Thyroid gland (tissue), 4 donors: Measurements from ENCODE around the gene PABPN1L.

Source experiments
- POLR2A ChIP-seq, 2 donors: fragments of 450-650 bp; IDR thresholded peaks; one replicate each; pipeline ENCODE4 v1.6.1; 2017; ENCODE audit warnings: antibody characterized with exemption in 2 of 2, mild to moderate bottlenecking in 2 of 2, moderate library complexity in 1 of 2
- TF ChIP-seq, protein P1 (sequence below), 6 experiments: fragments of 200-600 bp in 3 of 6; fragments of 450-650 bp in 3 of 6; sonication (generic) in 3 of 6; IDR thresholded peaks; one replicate each; pipeline ENCODE4 v1.5.1; 2016 to 2019; ENCODE audit warnings: antibody characterized with exemption in 6 of 6, mild to moderate bottlenecking in 2 of 6, inconsistent platforms in 1 of 6, moderate library complexity in 1 of 6

DNA sequence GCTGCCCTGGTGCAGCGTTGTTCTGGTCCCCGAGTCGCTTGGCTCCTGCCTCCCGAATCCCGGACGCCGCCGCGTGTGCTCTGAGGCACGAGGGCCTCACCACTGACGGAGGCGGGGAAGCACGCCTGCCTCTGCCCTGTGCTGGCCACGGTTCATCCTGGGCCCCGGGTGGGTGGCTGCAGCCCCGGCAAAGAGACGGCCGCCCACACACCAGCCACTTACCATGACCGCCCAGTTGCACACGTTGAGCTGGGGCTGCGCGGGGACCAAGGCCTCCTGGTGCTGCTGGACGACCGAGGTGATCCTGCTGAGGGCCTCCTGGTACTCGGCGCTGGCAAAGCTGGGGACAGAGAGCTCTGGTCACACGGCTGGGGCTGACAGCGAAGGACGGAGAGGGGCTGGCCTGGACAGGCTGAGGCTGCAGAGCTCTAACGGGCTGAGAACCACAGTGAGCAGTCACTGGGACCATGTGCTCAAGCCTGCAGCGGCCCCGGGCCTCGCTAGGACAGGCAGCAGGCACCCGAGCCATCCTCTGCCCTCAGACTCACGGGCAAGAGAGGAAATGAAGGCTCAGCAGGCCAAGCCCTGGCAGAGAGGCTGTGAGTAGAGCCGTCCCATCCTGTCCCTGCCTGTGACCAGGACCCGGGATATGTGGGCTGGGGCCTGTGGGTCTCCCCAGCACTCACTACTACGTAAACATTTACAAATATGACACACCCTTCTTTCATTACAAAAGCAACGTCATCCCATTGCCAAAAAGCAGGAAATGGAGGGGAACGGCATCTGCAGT lies 48.5 kb downstream of the PABPN1L start:
- TF ChIP-seq, protein P1, sequence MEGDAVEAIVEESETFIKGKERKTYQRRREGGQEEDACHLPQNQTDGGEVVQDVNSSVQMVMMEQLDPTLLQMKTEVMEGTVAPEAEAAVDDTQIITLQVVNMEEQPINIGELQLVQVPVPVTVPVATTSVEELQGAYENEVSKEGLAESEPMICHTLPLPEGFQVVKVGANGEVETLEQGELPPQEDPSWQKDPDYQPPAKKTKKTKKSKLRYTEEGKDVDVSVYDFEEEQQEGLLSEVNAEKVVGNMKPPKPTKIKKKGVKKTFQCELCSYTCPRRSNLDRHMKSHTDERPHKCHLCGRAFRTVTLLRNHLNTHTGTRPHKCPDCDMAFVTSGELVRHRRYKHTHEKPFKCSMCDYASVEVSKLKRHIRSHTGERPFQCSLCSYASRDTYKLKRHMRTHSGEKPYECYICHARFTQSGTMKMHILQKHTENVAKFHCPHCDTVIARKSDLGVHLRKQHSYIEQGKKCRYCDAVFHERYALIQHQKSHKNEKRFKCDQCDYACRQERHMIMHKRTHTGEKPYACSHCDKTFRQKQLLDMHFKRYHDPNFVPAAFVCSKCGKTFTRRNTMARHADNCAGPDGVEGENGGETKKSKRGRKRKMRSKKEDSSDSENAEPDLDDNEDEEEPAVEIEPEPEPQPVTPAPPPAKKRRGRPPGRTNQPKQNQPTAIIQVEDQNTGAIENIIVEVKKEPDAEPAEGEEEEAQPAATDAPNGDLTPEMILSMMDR (IDR thresholded peaks at IDR 0.05) = no peak
- TF ChIP-seq POLR2A (IDR thresholded peaks at IDR 0.05) = no peak
